ENCODE results near the gene PIF1. TPM values are rescaled to one million over a fixed set of nuclear protein-coding genes. Genes with fewer than 3 reads are reported as not detected.

Gene PIF1, protein sequence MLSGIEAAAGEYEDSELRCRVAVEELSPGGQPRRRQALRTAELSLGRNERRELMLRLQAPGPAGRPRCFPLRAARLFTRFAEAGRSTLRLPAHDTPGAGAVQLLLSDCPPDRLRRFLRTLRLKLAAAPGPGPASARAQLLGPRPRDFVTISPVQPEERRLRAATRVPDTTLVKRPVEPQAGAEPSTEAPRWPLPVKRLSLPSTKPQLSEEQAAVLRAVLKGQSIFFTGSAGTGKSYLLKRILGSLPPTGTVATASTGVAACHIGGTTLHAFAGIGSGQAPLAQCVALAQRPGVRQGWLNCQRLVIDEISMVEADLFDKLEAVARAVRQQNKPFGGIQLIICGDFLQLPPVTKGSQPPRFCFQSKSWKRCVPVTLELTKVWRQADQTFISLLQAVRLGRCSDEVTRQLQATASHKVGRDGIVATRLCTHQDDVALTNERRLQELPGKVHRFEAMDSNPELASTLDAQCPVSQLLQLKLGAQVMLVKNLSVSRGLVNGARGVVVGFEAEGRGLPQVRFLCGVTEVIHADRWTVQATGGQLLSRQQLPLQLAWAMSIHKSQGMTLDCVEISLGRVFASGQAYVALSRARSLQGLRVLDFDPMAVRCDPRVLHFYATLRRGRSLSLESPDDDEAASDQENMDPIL
- 1 to 10 TPM; 5.0 to 9.2 TPM for polyA plus RNA-seq

DNA sequence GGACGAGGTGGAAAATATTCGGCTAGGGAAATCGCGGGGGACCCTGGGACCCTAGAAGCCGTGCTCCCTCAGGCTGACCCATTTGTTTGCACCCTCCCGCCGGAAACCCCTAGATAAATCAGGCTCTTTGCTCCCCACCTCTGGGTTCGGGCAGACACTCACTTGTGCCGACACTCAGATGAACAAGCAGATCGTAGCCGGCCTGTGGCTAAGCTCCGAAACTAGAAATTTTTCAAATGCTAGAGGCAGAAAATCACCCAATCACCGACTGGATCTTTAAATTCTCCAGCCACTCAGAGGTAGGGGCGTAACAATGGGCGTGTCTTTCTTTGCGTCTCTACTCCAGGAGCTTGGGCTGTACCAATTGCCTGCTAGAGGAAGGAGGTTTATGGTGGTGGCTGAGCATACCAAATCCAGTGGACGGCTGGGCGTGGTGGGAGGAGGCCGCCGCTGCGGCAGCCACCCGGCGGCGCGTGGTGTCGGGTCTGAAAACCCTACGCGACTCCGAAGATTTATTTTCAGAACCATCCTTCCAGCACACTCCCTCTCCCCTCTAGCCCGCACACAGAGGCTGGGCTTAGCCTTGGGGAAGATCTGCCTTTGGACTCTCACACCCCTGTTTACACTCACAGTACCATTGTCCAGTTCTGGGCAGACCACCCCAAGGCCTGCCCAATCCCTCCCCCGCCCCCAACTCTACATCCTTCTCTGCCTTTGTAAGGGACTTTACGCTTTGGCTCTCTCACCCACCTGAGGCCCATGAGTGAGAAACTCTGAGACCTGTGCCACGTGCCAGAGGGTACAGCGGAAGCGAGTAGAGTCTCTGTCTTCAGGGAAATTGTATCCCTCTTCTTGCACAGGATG, at the start of gene PIF1:
Gene PIF1, minus strand, starts transcription at position 217 of the 864 bp plus-strand sequence. CDS start 1,312 bp downstream, outside the sequence.
- H3K36me3 ChIP-seq (ENCODE audit: control insufficient read depth in 2 of 2, insufficient read depth in 2 of 2, low read length in 1 of 2), result no peaks in the 10 kb centered on the region
- peak within 1 kb of the TSS; percentile 14 to 79 for H3K27ac ChIP-seq (ENCODE audit: low read depth in 2 of 2, low read length in 1 of 2)
- no peaks in the 10 kb centered on the region for H3K27me3 ChIP-seq (ENCODE audit: control insufficient read depth in 1 of 2, insufficient read depth in 2 of 2, low read length in 2 of 2)
- peaks cover 6 to 8% of the 10 kb centered on the region in 2 donors for H3K4me1 ChIP-seq (ENCODE audit: control insufficient read depth in 2 of 2, insufficient read depth in 2 of 2, low read length in 1 of 2)
- H3K9me3 ChIP-seq (ENCODE audit: control insufficient read depth in 2 of 2, insufficient read depth in 1 of 2, low read depth in 1 of 2, low read length in 1 of 2), result no peaks in the 10 kb centered on the region
- WGBS, 2 donors, result 5 to 7% methylated on average over 35 of the region's 35 CpGs
- H3K4me3 ChIP-seq (ENCODE audit: low read depth in 1 of 2, low read length in 2 of 2), result peak within 1 kb of the TSS; percentile 41 to 53

DNA sequence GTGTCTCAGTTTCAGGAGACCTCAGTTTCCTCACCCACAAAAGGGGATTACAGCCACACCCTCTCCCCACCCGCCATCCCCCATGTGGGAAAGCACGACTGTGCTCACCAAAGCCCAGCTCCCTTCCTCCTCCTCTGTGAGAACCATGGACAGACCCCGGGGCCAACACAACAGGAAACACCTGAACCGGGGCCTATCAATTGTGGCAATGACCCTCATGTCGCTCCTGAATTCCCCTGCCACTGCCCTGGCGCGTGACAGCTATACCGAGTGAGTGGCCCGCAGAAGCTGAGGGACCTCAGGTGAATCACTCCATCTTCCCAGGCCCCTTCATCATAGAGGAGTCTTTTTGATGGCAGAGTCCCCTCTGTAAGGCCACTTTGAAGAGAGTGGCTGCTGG, 44.9 kb upstream of the PIF1 start:
- Histone ChIP-seq H3K27ac (ENCODE audit: low read depth in 2 of 2, low read length in 1 of 2) (peak overlapping the region in 1 of 2 donors; percentile 3), H3K4me1 (ENCODE audit: control insufficient read depth in 2 of 2, insufficient read depth in 2 of 2, low read length in 1 of 2) (no peaks in the 10 kb centered on the region), H3K36me3 (ENCODE audit: control insufficient read depth in 2 of 2, insufficient read depth in 2 of 2, low read length in 1 of 2) (peaks cover 0 to 6% of the 10 kb centered on the region in 2 donors), H3K27me3 (ENCODE audit: control insufficient read depth in 1 of 2, insufficient read depth in 2 of 2, low read length in 2 of 2) (no peaks in the 10 kb centered on the region), H3K4me3 (ENCODE audit: low read depth in 1 of 2, low read length in 2 of 2) (no peak overlapping the region), H3K9me3 (ENCODE audit: control insufficient read depth in 2 of 2, insufficient read depth in 1 of 2, low read depth in 1 of 2, low read length in 1 of 2) (no peaks in the 10 kb centered on the region)
- WGBS, 2 donors, result 74 to 78% methylated on average over 9 of the region's 9 CpGs

DNA sequence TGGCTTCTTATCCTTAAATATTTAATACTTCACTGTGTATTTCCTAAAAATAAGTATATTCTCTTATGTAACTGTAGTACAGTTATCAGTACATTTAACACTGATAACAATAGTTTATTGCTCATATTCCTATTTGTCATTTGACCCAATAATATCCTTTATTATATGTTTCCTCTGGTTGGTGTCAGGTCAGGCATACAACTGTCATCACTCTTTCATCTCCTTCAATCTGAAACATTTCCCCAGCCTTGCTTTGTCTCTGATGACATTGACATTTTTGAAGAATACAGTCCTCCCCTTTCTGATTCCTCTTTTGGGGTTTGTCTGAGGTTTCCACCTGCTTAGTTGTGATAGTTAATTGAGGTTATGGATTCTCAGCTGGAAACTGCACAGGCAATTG, 44.1 kb upstream of the PIF1 start:
- Histone ChIP-seq H3K27me3 (ENCODE audit: control insufficient read depth in 1 of 2, insufficient read depth in 2 of 2, low read length in 2 of 2) (no peaks in the 10 kb centered on the region), H3K27ac (ENCODE audit: low read depth in 2 of 2, low read length in 1 of 2) (no peak overlapping the region), H3K36me3 (ENCODE audit: control insufficient read depth in 2 of 2, insufficient read depth in 2 of 2, low read length in 1 of 2) (peaks cover 3 to 12% of the 10 kb centered on the region in 2 donors), H3K4me3 (ENCODE audit: low read depth in 1 of 2, low read length in 2 of 2) (no peak overlapping the region), H3K9me3 (ENCODE audit: control insufficient read depth in 2 of 2, insufficient read depth in 1 of 2, low read depth in 1 of 2, low read length in 1 of 2) (no peaks in the 10 kb centered on the region), H3K4me1 (ENCODE audit: control insufficient read depth in 2 of 2, insufficient read depth in 2 of 2, low read length in 1 of 2) (no peaks in the 10 kb centered on the region)

DNA sequence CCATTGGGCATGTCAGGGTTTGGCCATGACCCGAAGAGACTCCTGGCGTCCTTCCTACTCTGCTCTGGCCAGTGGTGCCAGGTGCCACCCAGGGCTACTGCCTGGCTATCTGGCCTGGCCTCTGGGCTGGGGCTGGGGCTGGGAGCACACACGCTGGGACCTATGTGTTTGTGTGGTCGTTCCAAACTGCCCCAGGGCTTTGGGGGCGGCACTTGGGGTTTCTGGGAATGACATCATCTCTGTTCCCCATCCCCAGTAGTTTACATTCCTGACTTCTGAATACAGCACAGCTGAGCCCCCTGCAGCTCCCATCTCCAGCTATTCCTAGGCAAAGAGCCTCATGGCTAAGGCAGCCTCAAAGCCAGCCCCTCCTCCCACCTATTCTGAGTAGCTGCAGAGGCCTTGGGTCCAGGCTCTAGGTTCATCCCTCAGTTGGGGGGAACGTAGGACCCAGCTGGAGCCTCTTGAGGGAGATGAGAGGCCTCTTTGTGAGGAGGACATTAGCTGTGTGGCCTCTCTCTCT, 40.6 kb upstream of the PIF1 start:
- Histone ChIP-seq H3K27ac (ENCODE audit: low read depth in 2 of 2, low read length in 1 of 2) (peak overlapping the region; percentile 13 to 34), H3K27me3 (ENCODE audit: control insufficient read depth in 1 of 2, insufficient read depth in 2 of 2, low read length in 2 of 2) (no peaks in the 10 kb centered on the region), H3K36me3 (ENCODE audit: control insufficient read depth in 2 of 2, insufficient read depth in 2 of 2, low read length in 1 of 2) (peaks cover 10 to 25% of the 10 kb centered on the region in 2 donors), H3K4me3 (ENCODE audit: low read depth in 1 of 2, low read length in 2 of 2) (no peak overlapping the region), H3K4me1 (ENCODE audit: control insufficient read depth in 2 of 2, insufficient read depth in 2 of 2, low read length in 1 of 2) (peaks cover 0 to 3% of the 10 kb centered on the region in 2 donors), H3K9me3 (ENCODE audit: control insufficient read depth in 2 of 2, insufficient read depth in 1 of 2, low read depth in 1 of 2, low read length in 1 of 2) (no peaks in the 10 kb centered on the region)
- 51 to 72% methylated on average over 5 to 6 of the region's 6 CpGs for WGBS, 2 donors

DNA sequence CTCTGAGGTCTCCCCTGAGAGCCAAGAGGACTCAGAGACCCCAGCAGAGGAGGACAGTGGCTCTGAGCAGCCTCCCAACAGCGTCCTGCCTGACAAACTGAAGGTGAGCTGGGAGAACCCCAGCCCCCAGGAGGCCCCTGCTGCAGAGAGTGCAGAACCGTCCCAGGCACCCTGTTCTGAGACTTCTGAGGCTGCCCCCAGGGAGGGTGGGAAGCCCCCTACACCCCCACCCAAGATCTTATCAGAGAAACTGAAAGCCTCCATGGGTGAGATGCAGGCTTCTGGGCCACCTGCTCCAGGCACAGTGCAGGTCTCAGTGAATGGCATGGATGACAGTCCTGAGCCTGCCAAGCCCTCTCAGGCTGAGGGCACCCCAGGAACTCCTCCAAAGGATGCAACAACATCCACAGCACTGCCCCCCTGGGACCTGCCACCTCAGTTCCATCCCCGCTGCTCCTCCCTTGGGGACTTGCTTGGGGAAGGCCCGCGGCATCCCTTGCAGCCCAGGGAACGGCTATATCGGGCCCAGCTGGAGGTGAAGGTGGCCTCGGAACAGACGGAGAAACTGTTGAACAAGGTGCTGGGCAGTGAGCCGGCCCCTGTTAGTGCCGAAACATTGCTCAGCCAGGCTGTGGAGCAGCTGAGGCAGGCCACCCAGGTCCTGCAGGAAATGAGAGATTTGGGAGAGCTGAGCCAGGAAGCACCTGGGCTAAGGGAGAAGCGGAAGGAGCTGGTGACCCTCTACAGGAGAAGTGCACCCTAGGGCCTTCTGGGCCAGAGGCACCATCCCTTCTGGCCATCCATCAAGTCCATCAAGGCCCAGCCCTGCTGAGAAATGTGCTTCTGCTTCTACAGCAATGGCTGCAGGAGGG, 39.9 kb upstream of the PIF1 start:
- H3K27me3 ChIP-seq (ENCODE audit: control insufficient read depth in 1 of 2, insufficient read depth in 2 of 2, low read length in 2 of 2), result no peaks in the 10 kb centered on the region
- no peak overlapping the region for H3K4me3 ChIP-seq (ENCODE audit: low read depth in 1 of 2, low read length in 2 of 2)
- H3K4me1 ChIP-seq (ENCODE audit: control insufficient read depth in 2 of 2, insufficient read depth in 2 of 2, low read length in 1 of 2), result peaks cover 0 to 3% of the 10 kb centered on the region in 2 donors
- H3K27ac ChIP-seq (ENCODE audit: low read depth in 2 of 2, low read length in 1 of 2), result peak overlapping the region in 1 of 2 donors; percentile 34
- peaks cover 10 to 25% of the 10 kb centered on the region in 2 donors for H3K36me3 ChIP-seq (ENCODE audit: control insufficient read depth in 2 of 2, insufficient read depth in 2 of 2, low read length in 1 of 2)
- H3K9me3 ChIP-seq (ENCODE audit: control insufficient read depth in 2 of 2, insufficient read depth in 1 of 2, low read depth in 1 of 2, low read length in 1 of 2), result no peaks in the 10 kb centered on the region
- 80 to 88% methylated on average over 12 of the region's 12 CpGs for WGBS, 2 donors

DNA sequence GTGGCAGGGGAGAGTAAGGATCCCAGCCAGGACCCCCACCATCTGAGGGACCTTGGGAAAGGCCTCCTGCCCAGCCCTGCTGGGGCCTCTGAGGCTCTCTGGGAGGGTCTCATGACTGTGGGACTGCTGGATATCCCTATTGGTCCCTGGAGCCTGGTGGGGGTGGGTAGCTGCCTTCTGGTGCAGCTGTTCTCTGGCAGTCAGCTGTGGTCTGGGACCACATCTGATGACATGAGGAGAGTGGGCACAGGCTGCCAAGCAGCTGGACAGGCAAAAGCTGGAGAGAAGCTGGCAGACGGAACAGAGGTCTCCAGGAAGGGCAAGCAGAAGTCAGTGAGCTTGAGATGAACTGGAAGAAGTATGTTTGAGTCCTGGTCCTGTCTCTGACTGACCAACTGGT, 38.6 kb upstream of the PIF1 start:
- H3K4me3 ChIP-seq (ENCODE audit: low read depth in 1 of 2, low read length in 2 of 2), result no peak overlapping the region
- peaks cover 0 to 3% of the 10 kb centered on the region in 2 donors for H3K4me1 ChIP-seq (ENCODE audit: control insufficient read depth in 2 of 2, insufficient read depth in 2 of 2, low read length in 1 of 2)
- no peaks in the 10 kb centered on the region for H3K27me3 ChIP-seq (ENCODE audit: control insufficient read depth in 1 of 2, insufficient read depth in 2 of 2, low read length in 2 of 2)
- H3K9me3 ChIP-seq (ENCODE audit: control insufficient read depth in 2 of 2, insufficient read depth in 1 of 2, low read depth in 1 of 2, low read length in 1 of 2), result no peaks in the 10 kb centered on the region
- H3K27ac ChIP-seq (ENCODE audit: low read depth in 2 of 2, low read length in 1 of 2), result no peak overlapping the region
- 80 to 81% methylated on average over 1 of the region's 1 CpG for WGBS, 2 donors
- peaks cover 10 to 28% of the 10 kb centered on the region in 2 donors for H3K36me3 ChIP-seq (ENCODE audit: control insufficient read depth in 2 of 2, insufficient read depth in 2 of 2, low read length in 1 of 2)

DNA sequence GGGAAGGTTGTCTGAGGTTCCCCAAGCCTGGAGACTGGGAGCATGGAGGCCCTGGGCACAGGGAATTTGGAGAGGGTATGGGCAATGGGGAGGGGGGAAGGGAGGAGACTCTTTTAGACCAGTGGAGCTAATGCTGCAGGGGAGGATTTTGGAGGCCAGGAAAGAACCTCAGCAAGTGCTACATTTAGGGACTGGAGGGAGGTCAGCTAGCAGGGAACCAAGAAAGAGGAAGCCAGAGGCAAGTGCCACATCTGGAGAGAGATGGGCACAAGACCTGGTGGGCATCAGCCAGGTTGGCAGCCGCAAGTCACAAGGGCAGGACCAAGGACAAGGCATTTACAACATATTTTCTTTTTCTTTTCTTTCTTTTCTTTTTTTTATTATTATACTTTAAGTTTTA, 37.0 kb upstream of the PIF1 start:
- H3K4me1 ChIP-seq (ENCODE audit: control insufficient read depth in 2 of 2, insufficient read depth in 2 of 2, low read length in 1 of 2), result peaks cover 3 to 5% of the 10 kb centered on the region in 2 donors
- 100% methylated on average over 1 of the region's 1 CpG for WGBS, 2 donors
- peaks cover 10 to 28% of the 10 kb centered on the region in 2 donors for H3K36me3 ChIP-seq (ENCODE audit: control insufficient read depth in 2 of 2, insufficient read depth in 2 of 2, low read length in 1 of 2)
- H3K4me3 ChIP-seq (ENCODE audit: low read depth in 1 of 2, low read length in 2 of 2), result no peak overlapping the region
- H3K27ac ChIP-seq (ENCODE audit: low read depth in 2 of 2, low read length in 1 of 2), result no peak overlapping the region
- H3K9me3 ChIP-seq (ENCODE audit: control insufficient read depth in 2 of 2, insufficient read depth in 1 of 2, low read depth in 1 of 2, low read length in 1 of 2), result no peaks in the 10 kb centered on the region
- H3K27me3 ChIP-seq (ENCODE audit: control insufficient read depth in 1 of 2, insufficient read depth in 2 of 2, low read length in 2 of 2), result no peaks in the 10 kb centered on the region

DNA sequence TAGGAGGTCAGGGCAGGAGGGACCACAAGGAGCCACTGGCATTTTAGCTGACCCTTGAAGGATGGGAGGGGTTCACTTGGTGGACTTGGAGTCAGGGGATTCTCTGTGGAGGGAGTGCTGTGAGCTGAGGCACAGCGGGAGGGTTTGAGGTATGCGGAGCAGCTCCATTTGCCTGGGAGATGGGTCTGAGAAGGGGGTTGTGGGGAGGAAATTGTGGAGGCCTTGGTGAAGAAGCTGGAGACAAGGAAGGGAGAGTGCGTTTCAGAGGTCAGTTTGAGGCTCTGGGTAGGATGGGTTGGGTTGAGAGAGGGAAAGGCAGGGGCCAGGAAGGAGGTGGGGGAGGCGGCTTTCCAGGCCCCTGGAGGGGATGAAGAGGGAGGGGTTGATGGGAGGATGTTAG, 36.5 kb upstream of the PIF1 start:
- WGBS, 2 donors, result 92 to 97% methylated on average over 4 of the region's 4 CpGs
- H3K36me3 ChIP-seq (ENCODE audit: control insufficient read depth in 2 of 2, insufficient read depth in 2 of 2, low read length in 1 of 2), result peaks cover 10 to 28% of the 10 kb centered on the region in 2 donors
- H3K27me3 ChIP-seq (ENCODE audit: control insufficient read depth in 1 of 2, insufficient read depth in 2 of 2, low read length in 2 of 2), result no peaks in the 10 kb centered on the region
- H3K4me3 ChIP-seq (ENCODE audit: low read depth in 1 of 2, low read length in 2 of 2), result no peak overlapping the region
- H3K27ac ChIP-seq (ENCODE audit: low read depth in 2 of 2, low read length in 1 of 2), result no peak overlapping the region
- peaks cover 3 to 6% of the 10 kb centered on the region in 2 donors for H3K4me1 ChIP-seq (ENCODE audit: control insufficient read depth in 2 of 2, insufficient read depth in 2 of 2, low read length in 1 of 2)
- H3K9me3 ChIP-seq (ENCODE audit: control insufficient read depth in 2 of 2, insufficient read depth in 1 of 2, low read depth in 1 of 2, low read length in 1 of 2), result no peaks in the 10 kb centered on the region
